GM13976 (cell line): ENCODE results near the gene S100A7.

Experiments used
- DNase-seq: peaks from one replicate; pipeline ENCODE4 v3.0.0; 2012; ENCODE audit warnings: low spot score
- CTCF ChIP-seq: IDR thresholded peaks from 2 replicates; pipeline ENCODE4 v1.5.1; 2012; ENCODE audit warnings: borderline replicate concordance, mild to moderate bottlenecking; ENCODE audit not compliant: insufficient read depth; ENCODE audit errors: extremely low read depth, missing control alignments, control extremely low read depth
- in situ Hi-C: fragments of 300-500 bp; cut with MboI; formaldehyde crosslinking; loops from one replicate; pipeline ENCODE4 v1.12.0; 2022; ENCODE audit warnings: low sequenced_read_pairs, mixed read lengths, inconsistent platforms; ENCODE audit not compliant: unreplicated experiment

S100A7 gene

GRCh38 chr1:153432874-153433681, 27.4 kb downstream of the S100A7 start:
- no peak for DNase-seq
- in situ Hi-C loops, result loop anchor here (10.0 kb wide), 1 partner anchor 68 kb away; no protein-coding TSS in a partner anchor
- no peak for TF ChIP-seq CTCF

GRCh38 chr1:153431928-153432327, 28.5 kb downstream of the S100A7 start:
- TF ChIP-seq CTCF, result no peak
- no peak for DNase-seq
- in situ Hi-C loops, result loop anchor here (10.0 kb wide), 1 partner anchor 67 kb away; no protein-coding TSS in a partner anchor

- TF ChIP-seq CTCF, result no peak
- in situ Hi-C loops, result loop anchor here (10.0 kb wide), 1 partner anchor 67 kb away; no protein-coding TSS in a partner anchor
These were observed 29.0 kb downstream of the S100A7 start for GRCh38 chr1:153431427-153431826.

GRCh38 chr1:153431002-153431401, 29.4 kb downstream of the S100A7 start:
- DNase-seq, result no peak
- in situ Hi-C loops, result loop anchor here (10.0 kb wide), 1 partner anchor 66 kb away; no protein-coding TSS in a partner anchor
- no peak for TF ChIP-seq CTCF

More at GRCh38 chr1:153431427-153431826, 29.0 kb downstream of the S100A7 start:
- DNase-seq, result no peak

- no peak for TF ChIP-seq CTCF
- DNase-seq, result no peak
- in situ Hi-C loops, result loop anchor here (10.0 kb wide), 1 partner anchor 66 kb away; no protein-coding TSS in a partner anchor
These were observed 29.9 kb downstream of the S100A7 start for GRCh38 chr1:153430561-153430960.

- no peak for TF ChIP-seq CTCF
- in situ Hi-C loops, result loop anchor here (10.0 kb wide), 1 partner anchor 65 kb away; no protein-coding TSS in a partner anchor
- no peak for DNase-seq
These were observed 30.3 kb downstream of the S100A7 start for GRCh38 chr1:153430166-153430553.
